HL-60/S4 treated with phorbol 12-myristate 13-acetate at 8.2 ng/mL for 4 days and 3 days (cell line): Measurements from ENCODE around the gene KCNQ4.

Experiments used
- in situ Hi-C: fragments of 300-500 bp; cut with MboI; formaldehyde crosslinking; loops from 2 replicates; pipeline ENCODE4 v1.15.0; 2022; ENCODE audit warnings: low sequenced_read_pairs

KCNQ4 gene

DNA sequence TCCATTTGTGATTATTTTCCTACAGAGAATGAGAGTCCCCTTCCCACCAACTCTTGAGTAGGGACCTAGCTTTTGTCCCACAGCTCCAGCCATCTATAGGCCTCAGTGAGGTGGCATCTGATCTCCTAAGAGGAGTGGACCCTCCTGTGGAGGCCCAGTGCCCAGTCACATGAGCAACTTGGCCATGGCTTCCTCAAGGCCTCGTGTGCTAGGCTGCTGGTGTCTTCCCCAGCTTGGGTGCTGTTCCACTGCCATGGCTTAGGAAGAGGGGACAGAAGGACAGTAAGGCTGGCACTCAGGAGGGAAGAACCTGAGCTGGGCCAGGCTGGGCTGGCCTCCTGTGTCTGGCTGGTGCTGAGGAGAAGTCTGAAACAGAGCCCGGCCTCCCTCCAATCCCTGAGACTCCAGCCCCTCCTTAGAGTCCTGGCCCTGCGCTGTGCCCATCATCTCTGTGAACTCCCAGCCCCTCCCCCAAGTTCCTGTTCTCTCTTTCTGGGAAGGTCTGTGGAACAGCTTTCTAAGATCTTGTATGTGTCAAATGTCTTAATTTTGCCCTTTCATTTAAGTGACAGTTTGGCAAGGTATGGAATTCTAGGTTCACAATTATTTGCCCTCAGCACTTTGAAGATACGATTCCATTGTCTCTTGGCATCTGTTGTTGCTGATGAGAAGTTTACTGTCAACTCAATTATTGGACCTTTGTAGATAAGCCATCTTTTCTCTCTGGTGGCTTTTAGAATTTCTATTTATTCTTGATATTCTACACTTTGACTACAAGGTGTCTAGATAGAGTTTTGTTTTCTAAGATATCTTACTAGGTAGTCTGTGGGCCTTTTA, 7.1 kb upstream of the KCNQ4 start:
- in situ Hi-C loops: no loop called here

DNA sequence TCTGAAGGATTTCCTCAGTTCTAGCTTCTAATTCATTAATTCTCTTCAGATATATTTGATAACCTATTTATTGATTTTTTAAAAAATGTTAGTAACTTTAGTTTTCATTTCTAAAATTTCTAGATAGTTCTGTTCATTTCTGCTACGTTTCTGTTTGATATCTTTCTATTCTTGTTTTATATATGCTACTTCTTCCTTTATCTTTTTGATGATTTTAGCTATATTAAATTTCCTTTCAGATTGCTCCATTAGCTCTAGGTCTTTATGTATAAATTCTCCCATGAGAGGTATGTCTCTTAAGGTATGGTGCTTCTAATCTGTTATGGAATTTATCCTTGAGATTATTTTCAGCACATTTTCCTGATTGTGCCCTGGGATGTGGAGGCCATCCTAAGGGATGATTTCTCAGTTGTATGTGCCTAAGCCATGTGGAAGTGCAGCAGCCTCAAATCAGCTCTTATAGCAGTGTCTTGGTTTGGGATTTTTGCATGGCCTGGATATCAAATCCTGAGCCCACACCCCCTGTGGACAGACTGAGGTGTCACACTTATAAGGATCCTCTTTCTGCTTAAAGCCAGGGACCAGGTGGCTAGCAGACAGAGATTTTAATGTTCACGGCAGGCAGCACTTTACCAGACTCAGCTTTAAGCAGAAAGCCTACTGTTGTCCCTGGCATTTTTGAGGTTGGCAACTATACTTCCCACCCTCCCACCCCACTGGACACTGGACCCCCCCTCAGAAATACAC, 6.2 kb upstream of the KCNQ4 start:
- in situ Hi-C loops: no loop called here

DNA sequence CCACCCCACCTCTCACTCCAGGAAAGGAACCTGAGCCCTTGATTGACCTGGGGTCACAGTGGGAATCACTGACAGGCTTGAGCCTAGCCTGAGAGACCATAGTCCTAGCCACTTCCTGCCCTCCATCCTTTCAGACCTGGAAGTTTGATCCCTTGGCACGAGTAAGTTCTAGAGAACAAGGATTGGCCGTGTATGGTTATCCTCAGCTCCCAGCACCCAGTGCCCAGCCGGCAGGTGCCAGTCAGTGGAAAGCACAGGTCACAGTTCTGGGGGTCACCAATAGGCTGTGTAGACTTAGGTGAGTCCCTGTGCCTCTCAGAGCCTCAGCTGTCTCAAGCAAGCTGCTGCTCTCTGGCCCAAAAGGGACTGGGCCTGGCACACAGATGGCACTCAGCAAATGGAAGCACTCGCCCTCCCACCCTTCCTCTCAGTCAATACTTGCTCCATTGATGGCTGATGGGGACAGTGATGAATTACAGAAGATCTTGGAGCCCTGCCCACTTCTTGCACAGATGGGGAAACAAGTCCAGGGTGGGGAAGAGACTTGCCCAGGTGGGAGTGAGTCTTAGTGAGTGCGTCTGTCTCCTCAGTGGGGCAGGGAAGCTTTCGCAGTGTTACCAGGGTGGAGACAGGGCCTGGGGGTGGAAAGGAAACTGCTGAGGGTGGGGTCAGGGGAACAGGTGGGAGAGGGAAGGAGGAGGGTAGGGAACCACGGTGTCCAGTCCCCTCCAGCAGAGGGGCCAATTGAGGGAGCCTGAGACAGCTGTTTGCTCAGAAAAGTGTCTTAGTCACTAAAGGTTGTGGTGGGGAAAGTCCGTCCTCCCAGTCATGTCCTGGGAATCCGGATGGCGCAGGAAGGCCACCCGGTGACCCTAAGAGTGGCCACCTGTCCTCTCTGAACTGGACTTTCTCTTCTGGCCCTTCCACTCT, 2.6 kb upstream of the KCNQ4 start:
- in situ Hi-C loops: no loop called here

DNA sequence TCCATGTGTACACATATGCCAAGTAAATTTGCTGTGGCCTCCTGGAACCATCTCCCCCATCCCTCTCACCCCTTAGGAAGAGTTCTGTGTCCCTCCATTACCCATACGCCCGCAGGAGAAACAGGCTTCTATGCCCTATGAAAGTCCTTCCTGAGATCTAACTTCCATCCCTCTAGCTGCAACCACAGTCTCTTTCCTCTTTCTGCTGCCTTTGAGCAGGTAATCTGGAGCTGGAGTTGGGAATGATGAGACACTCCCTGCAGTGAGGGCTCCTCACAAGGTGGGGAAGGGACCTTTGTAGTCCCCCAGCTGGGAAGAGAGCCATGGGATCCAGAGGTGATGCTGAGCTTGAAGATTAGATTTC, 2.0 kb upstream of the KCNQ4 start:
- in situ Hi-C loops: no loop called here

DNA sequence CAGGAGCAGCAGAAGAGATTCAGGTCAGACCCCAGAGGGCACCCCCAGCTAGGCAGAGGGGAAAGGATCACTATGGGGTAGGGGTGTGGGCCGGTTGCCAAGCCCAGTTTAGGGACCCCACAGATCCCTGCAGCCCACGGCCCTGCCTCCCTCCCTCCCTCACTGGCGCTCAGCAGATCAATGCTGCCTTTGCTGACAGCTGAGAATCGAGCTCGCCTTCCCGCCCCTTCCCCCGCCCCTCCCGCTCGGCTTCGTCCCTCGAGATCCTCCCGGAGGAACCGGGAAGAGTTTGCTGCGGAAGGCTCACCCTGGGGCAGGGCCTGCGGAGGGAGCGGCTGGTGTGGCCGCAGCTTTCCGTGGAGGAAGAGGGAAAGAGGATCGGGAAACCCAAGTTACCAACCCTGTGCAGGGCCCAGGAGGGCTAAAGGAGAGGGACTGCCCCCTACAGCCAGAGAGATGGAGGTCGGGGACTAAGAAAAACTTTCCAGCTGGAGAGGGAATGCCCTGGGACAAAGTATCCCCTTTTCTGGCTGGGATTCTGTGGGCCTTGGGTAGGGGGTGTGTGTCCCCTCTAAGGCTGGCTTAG, 1.1 kb upstream of the KCNQ4 start:
- in situ Hi-C loops: no loop called here

DNA sequence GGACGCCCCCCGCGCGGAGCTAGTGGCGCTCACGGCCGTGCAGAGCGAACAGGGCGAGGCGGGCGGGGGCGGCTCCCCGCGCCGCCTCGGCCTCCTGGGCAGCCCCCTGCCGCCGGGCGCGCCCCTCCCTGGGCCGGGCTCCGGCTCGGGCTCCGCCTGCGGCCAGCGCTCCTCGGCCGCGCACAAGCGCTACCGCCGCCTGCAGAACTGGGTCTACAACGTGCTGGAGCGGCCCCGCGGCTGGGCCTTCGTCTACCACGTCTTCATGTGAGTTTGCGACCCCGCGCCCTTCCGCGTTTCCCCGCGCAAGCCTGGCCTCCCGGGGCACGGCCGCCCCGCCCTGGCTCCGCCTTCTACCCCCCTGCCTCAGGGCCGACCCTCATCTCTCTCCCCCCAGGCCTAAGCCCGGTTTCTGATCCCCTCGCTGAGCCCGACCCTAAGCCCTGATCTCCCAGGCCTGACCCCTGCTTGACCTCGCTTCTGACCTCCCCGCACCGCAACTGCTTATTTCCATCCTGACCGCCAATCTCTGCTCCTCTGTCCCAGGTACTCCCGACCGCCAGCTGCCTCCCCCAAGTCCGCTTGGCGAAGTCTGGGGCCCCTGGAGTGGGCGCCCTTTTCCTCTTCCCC, 669 bp downstream of the KCNQ4 start:
- in situ Hi-C loops: no loop called here

DNA sequence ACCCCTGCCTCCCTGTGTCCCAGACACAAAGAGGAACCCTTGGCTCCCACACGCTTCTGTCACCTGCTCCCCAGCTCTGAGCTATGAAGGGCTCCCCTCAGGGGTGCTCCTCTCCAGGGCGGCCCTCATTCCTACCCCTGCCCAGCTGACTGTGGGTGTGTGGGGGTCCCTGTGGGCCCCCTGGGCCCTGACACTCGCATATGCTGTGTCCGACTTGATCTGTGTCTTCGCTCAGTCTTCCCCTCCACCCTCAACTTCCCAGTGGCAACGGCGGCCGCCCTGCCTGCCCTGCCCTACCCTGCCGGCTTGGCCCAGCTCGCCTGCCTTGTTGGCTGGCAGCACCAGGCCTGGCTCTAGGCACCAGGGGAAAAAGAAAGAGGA, 1.2 kb downstream of the KCNQ4 start:
- in situ Hi-C loops: no loop called here

DNA sequence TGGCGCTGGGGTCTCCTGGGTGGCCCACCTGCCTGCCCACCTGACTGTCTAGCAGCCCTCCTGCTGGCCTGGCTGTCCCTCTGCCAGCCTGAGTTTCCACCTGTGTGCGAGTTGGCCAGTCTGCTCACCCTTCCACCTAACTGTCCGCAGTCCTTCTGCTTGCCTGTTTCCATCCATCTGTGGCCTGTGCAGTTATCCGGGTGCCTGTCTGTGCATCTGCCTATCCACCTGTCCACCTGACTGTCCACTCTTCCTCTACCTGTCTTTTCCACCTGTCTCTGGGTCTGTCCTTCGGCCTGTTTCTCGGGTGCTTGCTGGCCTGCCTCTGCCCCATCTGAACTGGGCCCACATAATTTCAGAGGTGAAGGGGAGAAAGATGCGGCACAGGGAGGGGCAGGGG, 1.9 kb downstream of the KCNQ4 start:
- in situ Hi-C loops: no loop called here

DNA sequence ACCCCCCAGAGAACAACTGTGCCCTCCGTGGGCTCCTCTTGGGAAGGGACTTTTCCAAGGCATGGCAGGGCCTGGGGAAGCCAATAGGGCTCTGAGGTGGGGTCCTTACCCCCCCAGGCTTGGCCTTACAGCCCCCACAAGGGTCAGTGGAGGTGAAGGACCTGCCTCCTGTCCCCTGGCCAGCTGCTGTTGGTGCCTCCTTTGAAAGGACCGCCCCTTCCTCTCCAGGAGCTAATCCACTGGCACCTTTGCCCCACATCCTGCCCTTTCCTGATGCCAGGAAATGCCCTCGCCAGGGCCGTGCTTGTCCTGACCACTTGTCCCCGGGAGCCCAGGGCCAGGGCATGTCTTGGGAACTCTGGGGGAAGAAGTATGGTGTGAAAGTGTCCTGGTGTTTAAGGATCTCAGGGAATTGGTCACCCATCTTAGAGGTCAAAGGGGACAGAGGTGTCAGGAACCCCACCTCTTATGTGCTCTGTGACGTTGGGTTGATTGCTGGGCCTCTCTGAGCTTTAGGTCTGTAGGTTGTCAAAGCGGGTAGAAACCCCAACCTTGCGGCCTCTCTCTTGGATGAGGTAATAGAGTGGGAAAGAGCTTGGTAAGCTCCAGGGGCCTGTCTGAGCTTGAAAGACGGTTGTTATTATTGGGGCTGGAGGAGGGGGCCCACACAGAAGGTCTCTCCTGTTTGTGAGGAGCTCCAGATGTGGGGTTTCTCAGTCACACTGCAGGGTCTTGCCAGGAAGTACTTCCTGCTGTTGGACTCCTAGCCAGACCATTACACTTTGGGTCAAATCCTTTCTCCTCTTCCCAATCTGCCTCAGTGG, 2.8 kb downstream of the KCNQ4 start:
- in situ Hi-C loops: no loop called here

DNA sequence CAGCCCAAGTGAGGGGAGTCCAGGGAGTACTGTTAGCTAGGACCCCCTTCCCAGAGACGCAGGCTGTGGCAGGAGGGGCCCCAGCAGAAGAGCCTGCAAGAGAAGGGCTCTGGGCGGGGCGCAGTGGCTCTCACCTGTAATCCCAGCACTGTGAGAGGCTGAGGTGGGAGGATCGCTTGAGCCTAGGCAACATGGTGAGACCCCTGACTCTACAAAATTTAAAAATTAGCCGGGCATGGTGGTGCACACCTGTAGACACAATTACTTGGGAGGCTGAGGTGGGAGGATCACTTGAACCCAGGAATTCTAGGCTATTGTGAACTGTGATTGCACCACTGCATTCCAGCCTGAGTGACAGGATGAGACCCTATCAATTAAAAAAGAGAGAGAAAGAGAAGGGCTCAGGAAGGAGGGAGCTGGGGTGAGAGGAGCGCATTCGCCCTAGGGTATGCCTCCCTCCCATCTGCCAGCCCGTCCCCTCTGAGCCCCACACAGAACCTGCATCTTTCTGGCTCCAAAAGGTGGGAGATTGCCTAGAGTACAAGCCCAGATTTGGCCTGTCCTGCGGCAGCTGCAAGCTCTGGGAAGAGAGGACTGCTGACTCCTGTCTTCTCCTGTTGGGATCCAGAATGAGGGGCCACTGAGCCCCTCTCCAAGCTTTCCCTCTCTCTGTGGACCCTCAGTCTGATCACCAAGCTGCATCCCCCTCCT, 3.6 kb downstream of the KCNQ4 start:
- in situ Hi-C loops: no loop called here

DNA sequence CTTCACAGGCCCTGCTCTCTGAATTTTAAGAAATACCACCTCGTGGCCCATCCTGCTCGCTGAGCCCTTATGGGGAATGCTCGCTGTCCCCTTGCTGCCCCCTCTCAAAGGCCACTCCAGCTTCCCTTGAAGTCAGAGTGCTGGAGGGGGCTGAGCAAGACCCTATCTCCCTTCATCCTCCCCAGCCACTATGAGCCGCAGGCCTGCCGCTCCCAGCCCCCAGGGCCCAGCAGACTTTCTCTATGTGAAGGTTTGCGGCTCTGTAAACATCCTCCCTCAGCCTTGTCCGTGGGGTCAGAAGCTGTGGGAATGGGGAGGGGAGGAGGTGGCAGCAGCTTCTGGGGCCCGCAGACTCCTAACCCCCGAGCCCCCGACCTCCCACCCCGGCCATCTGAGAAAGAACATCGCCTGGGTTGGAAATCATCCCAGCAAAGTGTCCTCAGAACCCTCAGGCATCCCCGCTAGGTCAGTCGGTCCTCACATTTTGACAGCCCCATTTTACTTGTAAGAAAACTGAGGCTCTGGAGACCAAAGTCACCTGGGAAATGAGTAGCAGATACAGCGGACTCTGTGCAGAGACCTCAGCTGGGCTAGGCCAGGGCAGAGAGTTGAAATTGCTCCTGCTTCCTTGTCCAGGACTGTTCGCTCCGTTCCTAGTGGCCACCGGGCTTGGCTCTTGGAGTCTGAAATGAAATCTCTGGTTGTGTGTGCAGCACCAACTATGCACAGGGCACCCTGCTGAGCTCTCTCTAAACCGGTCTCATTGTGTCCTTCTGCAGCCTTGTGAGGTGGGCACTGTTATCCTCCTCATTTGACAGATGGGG, 4.4 kb downstream of the KCNQ4 start:
- in situ Hi-C loops: no loop called here

DNA sequence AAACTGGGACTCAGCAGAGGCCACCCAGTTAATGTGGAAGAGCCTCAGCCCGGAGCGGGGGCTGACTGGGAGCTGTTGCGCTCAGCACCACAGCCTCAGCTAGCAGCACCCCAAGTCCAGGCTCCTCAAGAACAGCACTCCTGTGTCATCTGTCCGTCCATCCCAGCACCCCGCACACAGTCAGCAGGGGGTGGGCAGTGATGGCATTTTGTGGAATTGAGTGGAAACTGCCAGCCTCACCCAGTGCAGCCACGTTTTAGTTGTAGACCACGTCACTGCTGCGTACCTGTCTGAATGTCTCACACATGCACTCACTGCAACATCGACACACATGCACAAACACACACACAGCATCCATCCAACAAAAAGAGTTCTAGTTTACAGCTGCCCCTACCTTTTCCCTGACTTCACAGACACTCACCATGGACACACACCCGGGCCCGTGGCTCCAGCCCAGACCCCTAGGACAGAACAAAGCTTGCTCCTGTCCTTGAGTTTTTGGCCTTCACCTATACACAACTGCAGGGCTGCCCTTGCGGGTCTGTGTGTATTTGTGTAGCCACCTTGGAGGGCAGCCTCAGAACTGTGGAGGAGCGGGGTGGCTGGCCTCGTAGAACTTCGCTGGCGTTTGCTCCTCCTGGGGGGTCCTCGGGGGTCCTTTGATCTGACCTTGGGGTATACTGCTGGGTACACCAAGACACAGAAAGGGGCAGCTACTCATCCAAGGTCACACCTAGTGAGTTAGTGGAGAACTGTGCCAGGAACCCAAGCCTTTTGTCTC, 5.2 kb downstream of the KCNQ4 start:
- in situ Hi-C loops: no loop called here

DNA sequence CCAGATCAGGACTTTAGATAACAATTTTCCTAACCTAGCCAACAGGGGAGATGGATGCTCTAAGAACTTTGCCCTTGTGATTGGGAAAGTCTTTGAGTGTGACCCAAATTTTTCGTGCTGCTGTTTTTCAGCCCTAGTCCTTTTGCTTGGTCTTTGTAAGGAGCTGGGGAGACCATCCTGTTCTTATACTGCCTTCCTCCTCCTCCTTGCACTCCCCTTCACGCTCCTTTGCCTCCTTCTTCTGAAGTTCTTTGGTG, 5.7 kb downstream of the KCNQ4 start:
- in situ Hi-C loops: no loop called here

DNA sequence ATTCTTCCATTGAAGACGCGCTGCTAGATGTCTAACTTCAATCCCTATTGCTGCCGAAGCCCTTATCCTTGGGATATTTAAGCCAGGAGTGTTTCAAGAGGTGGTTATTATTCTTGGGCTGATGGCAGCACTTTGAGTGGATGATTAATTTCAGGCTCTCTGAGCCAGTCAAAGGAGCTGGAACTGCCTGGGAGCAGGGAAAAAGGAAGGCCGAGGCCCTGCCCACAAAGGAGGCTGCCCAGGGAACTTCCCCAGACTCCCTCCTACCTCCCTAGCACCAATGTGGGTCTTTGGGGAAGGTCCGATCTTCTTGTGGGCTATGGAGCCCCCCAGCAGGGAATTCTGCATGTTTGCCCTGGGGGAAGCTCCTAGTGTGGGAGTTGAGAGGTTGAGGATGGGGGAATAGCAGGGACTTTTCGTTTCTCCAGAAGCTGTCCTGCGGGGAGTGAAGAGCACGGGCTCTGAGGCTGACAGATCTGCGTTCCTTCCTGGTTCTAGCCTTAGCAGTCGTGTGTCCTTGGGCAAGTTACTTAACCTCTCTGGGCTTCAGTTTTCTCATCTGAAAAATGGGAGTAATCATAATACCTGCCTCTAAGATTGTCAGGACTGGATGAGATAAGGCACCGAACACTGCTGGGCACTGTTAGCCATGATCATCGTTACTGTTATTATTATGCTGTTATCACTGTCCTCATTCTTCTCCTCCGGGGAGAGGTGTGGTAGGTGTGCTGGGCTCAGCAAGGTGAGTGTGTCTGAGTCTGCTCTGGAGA, 6.3 kb downstream of the KCNQ4 start:
- in situ Hi-C loops: no loop called here

DNA sequence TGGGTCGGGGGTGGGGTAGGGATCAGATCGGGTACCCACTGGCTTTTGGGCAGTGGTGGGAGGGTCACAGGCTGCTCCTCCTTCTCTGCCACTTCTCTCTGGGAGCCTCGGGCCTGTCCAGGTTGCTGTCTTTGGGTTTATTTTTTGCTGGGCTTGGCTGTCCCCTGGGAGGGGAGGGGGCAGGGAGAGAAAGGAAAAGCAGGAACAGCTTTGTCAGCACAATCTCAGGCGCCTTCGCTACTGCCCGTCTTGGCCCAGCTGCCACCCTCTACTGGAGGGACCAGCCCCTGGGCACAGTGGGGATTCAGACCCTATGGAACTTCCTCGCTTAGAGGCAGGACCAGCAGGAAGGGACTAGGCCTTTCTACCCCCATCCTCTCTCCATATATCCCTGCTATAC, 8.4 kb downstream of the KCNQ4 start:
- in situ Hi-C loops: no loop called here

DNA sequence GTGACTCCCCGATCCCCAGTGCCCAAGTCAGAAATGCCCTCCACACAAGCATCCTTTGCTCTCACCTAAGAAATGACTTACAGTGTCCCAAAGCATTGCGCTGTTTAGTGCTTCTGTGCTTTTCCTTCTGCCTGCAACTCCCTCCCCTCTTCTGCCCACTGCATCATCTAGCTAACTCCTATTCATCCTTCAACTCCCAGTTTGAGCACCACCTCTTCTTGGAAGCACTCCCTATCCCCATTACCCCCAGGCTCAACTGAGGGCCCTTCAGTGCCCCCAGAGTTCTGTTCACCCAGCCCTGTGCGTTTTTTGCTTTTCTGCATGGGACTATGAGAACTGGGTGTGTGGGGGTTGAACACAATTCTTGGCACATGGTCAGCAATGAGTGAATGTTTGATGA, 10.0 kb downstream of the KCNQ4 start:
- in situ Hi-C loops: no loop called here

DNA sequence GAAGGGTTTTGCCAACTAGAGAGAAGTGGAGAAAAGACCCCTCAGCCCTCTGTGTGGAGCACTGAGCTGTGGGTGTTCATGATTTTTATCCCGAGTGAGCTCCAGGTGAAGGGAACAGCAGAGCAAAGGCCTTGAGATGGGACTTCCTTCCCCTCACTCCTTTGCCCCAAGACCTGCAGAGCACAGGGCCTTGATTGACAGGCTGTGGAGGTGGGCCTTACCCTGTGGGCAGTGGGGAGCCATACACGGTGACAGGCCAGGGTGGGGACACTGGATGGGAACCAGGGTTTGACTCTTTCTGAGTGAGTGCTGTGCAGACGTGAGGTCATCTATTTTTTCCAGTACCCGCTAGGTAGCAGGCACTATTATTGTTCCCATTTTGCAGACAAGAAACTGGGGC, 10.5 kb downstream of the KCNQ4 start:
- in situ Hi-C loops: no loop called here
